HL-60/S4 treated with retinoic acid at 250 ng/mL for 4 days and 3 days (cell line): Measurements from ENCODE around the gene VTI1A.
"Not testable (repeated sequence)": the region's sequence is repeated elsewhere in the genome, so short reads cannot be mapped to it uniquely, and the experiment has no call there.

Source experiments
- in situ Hi-C: fragments of 300-500 bp; cut with MboI; formaldehyde crosslinking; loops from 2 replicates; pipeline ENCODE4 v1.7.0; 2022; ENCODE audit warnings: low sequenced_read_pairs

The VTI1A gene

DNA sequence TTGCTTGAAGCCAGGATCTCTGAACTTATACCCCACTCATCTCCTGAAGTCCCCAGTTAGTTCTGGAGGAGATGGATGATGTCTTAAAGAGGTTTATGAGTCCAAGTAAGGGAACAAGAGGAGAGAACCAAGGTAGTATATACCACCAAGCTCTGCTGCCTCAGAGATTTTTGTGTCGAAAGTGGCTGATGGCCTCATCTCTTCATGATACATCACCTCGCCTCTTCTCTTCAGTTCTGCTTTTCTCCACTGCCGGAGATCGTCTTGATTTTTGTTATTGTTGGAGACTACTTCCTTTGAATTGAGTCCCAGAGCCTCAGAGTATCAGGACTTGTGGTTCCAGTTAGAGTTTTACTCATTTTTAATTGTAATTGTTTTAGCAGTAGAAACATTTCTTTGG lies 1.9 kb downstream of the VTI1A start:
- in situ Hi-C loops: no loop called here

DNA sequence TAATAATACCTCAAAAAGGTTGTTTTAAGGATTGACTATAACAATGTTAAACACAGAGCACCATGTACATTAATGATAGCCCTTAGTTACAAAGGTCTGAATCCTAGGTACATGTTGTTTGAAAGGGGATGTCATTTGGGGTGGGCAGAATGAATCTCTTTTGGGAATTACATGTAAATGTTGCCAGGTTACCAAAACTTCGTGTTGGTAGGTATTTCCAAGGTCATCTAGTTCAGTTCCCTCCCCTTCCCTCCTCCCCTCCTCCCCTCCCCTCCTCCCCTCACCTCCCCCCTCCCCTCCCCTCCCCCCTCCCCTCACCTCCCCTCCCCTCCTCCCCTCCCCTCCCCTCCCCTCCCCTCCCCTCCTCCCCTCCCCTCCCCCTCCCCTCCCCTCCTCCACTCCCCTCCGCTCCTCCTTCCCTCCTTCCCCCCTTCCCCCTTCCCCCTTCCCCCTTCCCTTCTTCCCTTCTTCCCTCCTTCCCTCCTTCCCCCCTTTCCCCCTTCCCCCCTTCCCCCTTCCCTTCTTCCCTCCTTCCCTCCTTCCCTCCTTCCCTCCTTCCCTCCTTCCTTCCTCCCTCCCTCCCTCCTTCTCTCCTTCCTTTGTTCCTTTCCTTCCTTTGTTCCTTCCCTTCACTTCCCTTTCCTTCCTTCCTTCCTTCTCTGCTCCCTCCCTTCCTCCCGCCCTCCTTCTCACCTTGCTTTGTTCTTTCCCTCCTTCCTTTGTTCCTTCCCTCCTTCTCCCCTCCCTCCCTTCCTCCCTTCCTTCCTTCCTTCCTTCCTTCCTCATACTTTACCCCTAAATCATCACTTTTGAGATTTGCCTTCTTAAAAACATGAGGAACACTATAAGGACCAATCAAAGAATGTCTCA lies 8.1 kb downstream of the VTI1A start:
- in situ Hi-C loops: no loop called here

DNA sequence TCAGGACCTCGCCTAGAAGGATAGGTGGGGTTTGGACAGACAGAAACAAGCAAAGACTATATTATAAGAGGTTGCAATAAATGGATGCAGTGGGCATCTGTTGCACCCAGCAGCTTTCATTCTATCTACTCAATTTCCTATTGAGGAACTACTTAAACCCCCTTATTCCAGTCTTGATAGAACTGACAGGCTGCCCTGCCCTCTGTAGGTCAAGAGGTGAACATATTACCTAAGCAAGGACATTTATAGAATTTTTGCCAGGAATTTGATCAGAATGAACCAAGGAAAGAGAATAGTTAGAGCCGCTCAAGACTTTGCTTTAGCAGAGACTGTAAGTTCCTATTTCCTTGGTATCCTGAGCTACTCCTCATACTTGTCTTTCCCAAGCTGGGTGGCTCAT lies 9.5 kb downstream of the VTI1A start:
- in situ Hi-C loops: no loop called here

DNA sequence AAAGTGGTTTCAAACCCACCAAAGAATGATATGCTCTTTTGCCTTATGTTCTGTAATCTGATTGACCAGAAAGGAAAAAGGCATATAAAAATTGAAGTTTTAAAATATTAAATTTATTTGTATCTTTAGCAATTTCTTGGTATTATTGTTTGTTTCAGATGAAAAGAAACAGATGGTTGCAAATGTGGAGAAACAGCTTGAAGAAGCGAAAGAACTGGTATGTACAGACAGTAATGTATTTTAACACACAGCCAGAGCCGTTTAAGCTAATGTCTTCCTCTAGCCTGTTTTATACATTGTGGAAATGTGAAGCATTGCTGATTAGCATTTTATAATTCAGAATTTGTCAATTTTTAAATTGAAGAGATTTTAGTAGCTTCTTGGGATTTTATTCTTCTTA lies 13.4 kb downstream of the VTI1A start:
- in situ Hi-C loops: no loop called here

DNA sequence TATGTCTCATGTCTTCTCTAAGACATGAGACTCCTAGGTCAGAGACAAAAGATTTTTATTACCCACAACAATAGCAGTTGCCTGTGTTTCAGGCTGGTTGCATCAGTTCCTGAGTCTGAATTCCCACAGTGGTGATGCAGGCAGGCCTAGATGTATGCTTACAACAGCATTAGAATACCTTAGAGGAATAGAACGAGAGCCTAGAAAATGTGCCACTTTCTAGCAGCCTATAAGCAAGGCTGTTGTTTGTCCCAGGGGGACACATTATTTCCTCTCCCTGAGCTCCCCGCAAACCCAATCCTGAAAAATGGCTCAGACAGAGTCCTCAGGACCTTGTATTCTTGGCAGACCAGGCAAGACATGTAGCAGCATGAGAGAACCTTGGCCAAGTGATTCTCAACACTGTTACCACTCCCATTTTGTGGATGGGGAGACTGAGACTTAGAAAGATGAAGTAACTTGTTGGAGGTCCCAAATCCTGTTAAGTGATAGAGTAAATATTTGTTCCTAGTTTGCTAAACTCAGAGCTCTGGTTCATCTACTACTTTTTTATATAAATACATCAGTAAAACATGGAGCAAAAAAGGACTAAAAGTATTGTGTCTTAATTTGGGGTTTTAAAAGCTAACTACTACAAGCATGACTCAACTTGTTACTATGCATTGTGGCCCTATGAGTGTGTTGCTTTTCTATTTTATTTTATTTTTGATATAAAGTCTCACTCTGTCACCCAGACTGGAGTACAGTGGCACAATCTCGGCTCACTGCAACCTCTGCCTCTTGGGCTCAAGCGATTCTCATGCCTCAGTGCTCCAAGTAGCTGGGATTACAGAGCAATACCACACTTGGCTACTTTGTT lies 14.2 kb downstream of the VTI1A start:
- in situ Hi-C loops: no loop called here

DNA sequence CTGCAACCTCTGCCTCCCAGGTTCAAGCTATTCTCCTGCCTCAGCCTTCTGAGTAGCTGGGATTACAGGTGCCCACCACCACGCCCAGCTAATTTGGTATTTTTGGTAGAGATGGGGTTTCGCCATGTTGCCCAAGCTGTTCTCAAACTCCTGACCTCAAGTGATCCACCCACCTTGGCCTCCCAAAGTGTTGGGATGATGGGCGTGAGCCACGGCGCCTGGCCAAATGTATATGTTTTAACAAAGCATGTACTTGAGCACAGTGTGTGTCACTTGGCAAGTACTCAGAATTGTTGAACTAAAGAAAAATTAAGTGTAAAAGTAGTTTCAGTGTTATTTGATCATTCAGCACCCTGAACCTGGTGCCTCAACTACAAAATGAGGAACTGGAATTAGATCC lies 17.1 kb downstream of the VTI1A start:
- in situ Hi-C loops: not testable (repeated sequence)

DNA sequence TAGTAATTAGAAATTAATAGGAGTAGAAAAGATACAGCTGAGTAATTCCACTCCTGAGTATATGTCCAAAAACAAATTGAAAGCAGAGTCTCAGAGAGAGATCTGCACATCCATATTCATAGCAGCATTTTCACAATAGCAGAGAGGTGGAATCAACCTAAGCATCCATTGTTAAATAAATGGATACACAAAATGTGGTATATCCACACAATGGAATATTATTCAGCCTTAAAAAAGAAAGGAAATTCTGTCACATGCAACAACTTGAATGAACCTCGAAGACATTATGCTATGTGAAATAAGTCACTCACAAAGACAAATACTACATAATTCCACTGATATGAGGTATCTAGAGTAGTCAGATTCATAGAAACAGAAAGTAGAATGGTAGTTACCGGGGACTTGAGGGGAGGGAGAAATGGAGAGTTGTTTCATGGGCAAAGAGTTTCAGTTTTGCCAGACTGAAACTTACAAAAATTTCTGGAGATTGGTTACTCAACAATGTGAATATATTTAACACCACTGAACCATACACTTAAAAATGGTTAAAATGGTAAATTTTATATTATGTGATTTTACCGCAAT lies 18.4 kb downstream of the VTI1A start:
- in situ Hi-C loops: no loop called here

DNA sequence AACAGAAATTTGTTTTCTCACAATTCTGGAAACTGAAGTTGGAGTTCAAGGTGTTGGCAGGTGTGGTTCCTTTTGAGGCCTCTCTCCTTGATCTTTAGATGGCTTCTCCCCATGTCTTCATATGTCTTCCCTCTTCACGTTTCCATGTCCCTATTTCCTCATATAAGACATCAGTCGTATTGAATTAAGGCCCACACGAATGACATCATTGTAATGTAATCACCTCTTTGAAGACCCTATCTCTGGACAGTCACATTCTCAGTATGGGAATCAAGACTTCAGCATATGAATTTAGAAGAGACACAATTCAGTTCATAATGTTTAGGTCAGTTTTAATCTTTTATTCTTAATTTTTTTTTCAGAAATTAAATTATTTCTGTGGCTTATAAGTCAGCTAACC lies 19.8 kb downstream of the VTI1A start:
- in situ Hi-C loops: no loop called here

DNA sequence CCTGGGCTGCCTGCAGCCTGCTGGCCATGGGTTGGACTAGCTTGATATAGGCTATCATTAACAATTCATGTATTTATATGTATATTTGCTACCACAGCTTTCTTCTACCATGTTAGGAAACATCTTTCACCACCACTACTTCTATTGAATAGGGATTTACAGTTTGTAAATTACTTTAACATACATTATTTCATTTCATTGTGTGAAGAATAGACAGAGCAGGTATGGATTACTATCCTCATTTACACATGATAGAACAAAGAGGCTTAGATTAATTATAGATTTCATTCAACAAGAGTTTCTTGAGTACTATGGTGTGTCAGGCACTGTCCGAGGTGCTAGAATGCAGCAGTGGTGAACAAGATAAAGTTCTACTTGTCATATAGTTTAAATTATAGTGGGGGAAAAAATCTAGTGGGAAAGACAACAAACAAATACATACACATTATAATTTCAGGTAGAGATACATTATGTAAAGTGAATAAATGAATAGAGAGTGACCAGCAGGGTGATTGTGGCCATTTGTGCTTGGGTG lies 20.6 kb downstream of the VTI1A start:
- in situ Hi-C loops: no loop called here

DNA sequence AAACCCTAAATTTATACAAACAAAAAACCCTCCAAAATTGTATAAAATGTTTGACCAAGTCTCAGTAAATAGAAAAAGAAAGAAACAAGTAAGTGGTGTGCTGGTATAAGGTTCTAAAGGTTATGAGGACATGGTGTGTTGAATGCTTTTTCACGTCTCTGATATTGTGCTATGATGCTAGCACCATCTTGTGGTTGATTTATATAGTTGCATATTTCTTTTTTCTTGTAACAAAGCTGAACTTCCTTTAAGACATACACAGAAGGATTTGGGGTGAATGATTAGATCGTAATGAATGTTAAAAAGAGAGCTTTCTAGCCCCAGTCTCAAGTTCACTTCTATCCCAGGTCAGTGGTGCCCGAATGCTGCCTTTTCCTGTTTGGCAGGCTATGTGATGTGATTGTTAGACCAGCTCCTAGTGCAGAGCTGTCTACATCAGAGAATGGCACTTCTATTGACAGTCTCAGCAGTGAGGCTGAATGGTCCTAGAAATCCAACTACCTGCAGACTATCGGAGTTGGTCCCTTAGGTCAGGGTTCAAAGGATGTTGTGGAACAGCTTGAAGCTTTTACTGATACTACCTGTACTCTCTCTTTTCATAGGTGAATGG lies 25.0 kb downstream of the VTI1A start:
- in situ Hi-C loops: no loop called here

DNA sequence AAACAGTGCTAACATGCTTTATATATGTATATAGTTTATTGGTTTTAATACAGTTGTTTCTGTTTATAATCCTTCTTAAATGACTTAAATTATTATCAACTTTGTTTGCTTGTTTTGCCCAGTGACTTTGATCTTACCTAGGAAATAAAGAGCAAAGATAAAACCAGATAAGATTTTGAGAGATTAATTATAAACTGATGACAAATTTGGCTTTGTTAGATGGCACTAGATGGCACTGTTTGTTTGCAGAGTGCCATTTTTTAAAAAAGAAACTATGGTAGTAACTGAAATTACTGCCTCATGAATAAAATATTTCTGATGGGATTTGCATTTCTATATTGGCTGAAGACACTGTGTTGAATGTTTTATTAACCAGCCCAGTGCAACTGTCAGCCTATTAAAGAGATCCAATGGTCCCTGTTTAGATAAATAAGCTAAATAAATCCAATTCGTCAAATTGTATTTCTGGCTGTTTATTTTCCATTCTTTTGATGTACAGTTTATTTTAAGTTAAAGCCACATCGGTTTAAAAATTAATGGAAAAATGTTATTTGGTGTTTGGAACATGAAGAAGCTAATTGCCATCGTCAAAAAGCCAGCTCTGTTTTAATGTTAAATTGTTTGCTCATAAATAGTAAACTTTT lies 28.7 kb downstream of the VTI1A start:
- in situ Hi-C loops: no loop called here

DNA sequence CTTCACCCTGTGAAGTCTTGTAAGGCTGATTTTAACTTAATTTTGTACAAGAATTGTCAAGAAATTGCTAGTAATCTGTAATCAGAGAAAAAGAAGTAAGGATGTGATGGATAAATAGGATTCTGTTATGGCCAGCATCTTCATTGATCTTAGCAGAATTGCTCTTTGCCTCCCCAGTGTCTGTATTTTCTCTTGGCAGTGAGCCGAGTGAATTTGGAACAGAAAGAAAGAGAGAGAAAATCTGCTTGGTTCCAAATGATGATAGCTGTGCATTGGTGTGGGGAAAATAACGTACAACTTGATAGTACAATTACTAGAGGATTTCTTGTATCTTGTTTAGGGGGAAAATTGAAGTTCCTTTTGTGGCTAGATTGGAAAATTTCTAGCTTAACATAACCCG lies 34.6 kb downstream of the VTI1A start:
- in situ Hi-C loops: no loop called here

DNA sequence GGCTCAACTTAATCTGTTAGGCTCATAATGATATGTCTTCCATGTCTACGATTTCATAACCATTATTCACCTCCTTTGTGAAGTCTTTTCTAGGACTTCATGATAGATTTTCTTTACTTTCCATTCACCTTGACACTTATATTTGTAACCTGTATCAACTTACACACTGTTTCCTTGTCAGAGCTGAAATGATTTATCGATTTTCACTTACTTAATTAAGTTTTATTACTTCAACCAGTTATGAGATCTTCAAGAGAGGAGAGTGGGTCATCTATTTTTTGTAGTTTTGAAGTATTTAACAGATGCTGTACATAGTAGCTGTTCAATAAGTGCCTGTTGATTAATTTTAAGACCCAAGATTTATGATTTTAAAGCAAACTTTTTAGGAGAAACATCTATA lies 37.4 kb downstream of the VTI1A start:
- in situ Hi-C loops: no loop called here

DNA sequence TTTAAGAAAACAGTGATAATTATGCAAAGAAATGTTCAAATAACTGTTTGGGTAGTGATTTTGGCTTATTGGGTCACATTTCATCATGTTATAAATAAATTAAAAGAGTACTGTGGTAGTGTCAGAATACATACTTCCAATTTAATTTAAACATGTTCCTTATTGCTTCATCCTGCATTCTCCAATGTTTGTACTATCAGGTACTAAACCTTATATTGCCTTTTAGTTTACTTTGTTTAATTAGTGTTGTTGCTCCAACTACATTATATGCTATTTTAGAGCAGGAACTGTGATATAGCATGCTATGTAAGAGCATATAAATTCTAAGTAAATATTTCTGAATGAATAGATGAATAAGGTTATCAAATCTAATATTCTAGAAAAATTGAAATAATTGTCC lies 40.9 kb downstream of the VTI1A start:
- in situ Hi-C loops: no loop called here

DNA sequence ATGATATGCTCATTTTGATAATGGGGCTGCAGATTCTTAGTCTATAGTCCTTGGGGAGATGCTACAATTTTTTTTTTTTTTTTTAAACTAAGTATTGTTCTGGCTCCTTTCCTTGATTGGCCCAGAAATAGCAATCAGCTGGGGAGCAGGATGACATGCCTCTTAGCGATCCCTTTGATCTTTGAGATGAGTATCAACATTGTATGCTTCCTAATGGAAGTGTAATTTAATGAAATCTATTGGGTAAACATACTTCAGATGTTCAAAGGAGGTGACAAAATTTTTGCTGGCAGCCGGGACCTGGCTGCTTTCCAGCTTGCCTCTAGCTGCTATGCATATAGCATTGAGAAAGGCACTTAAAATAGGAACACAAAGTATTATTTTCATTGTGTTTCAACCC lies 43.5 kb downstream of the VTI1A start:
- in situ Hi-C loops: no loop called here

DNA sequence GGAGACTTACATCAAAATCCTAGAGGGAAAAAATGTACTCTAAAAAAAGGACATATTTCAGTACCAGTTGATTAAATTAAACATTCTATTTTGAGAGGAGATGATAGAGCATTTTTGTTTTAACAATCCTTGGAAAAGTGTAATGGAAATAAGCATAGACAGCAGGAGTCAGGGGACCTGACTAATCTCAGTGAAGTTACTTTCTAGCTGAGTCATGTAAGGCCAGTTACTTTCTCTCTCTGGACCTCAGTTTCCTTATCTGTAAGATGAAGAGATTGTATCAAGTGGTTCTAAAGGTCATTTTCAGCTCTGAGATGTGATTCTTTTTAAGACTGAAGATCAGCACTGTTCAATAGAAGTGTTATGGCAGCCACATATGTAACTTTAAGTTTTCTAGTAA lies 44.1 kb downstream of the VTI1A start:
- in situ Hi-C loops: no loop called here

DNA sequence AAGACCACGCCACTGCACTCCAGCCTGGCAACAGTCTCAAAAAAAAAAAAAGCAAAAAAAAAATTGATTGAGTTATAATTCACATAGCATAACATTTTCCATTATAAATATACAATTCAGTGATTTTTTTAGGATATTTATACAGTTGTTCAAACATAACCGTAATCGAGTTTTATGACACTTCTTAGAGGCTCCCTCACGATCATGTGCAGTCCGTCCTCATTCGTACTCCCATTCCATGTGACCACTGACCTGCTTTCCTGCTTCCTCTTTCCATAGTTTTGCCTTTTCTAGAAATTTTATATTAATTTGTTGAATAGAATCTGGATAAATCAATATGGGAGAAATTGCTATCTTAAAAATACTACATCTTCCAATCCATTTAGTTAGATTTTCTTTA lies 45.7 kb downstream of the VTI1A start:
- in situ Hi-C loops: no loop called here

DNA sequence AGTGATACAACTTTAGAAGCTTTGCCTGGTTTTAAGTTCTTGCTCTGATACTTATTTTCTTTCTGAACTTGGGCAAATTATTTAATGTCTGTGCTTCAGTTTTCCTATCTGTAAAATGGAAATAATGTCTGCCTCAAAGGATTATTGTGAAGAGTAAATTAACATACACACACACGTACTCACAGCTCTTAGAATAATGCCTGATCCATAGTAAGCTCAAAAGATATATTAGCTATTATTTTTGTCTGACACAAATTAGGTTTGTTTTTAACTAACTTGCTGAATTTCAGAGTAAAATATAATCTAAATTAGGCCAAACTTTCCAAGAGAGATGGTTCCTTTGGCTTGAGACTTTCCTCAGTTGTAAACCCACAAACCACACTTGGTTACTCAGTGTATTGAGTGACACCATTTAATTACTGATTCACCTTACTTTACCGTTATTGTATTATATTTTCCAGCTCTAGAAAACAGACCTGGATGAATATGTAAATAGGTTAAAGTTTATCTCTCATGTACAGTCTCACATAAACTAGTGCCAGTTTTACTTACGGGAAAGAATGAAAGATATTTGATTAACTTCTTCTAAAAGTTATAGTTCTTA lies 50.4 kb downstream of the VTI1A start:
- in situ Hi-C loops: no loop called here

DNA sequence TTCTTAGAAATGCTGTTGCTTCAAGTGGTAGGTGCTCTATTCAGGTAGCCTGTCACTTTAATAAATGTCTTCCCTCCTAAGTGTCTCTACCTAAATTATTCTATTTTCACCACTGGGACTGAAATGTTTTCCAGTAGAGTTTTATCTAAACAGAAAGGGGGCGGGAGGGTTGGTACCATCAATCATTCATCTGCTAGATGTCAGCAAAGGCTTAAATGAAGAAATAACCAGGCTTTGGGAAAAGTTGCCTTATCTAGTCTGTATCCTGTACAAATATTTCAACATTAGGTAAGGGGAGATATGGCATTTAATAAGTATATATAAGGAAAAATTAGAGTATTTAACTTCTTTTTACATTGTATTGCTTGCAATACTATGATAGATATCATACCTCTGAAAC lies 51.8 kb downstream of the VTI1A start:
- in situ Hi-C loops: no loop called here

DNA sequence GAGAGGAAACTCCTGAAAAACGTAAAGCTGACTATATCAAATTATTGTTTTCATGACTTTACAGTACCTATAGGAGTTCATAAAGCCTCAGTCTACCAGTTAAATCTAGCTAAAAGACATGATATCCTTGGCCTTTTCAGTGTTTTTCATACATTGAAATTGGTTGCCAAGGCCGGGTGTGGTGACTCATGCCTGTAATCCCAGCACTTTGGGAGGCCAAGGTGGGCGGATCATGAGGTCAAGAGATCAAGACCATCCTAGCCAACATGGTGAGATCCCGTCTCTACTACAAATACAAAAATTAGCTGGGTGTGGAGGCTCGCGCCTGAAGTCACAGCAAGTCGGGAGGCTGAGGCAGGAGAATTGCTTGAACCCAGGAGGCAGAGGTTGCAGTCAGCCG lies 53.0 kb downstream of the VTI1A start:
- in situ Hi-C loops: not testable (repeated sequence)
